Hematopoietic multipotent progenitor cell treated with erythropoietin and hydrocortisone succinate and interleukin-3 and kit ligand, for 15 days (in vitro differentiated cells): ENCODE data around the gene SPTBN1.

Source experiments
- DNase-seq: peaks from one replicate; pipeline ENCODE4 v3.0.0-alpha.2; 2015; ENCODE audit warnings: low spot score

The SPTBN1 gene

GRCh38 chr2:54591551-54591950 is 135.4 kb downstream of the SPTBN1 start:
- no peak for DNase-seq

GRCh38 chr2:54593249-54593648 is 137.1 kb downstream of the SPTBN1 start:
- DNase-seq: no peak

DNA sequence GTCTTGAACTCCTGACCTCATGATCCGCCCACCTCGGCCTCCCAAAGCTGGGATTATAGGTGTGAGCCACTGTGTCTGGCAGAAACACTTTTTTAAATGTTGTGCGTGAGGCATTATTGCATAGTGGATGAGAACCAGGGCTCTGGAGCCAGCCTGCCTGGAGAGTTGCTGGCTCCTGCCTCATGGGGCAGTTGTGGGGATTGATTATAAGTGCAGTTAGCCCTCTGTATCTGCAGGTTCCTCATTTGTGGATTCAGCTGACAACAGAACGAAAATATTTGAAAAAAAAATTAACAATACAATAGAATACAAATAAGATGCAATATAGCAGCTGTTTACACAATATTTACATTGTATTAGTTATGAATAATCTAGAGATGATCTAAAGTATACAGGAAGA is 137.9 kb downstream of the SPTBN1 start:
- no peak for DNase-seq

DNA sequence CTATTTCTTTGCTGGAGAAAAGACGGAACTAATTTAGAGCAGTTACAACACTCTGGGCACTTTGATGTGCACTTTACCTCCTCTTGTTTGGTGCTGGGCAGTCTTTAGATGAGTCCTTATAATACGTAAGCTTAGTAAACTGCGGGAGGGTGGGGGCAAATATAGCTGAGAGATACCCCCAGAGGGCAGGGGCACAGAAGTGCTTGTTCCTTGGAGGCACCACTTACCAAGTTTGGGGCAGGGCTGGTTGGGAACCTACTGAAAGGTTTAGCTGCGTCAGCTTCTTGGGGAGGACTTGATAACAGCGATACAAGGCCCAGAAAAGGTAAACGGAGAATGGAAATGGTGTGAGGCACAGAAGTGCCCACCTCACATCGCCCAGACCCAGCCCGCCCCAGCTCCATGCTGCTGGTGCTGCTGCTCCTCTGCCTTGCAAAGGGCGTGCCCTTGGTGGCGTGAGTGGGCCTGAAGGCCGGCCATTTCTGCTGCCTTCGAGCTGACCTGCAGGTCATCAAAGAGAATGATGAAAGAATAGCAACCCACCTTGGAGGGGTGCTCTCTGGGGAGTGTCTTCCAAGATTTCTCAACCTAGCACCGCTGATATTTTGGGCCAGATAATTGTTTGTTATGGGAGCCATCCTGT is 139.2 kb downstream of the SPTBN1 start:
- no peak for DNase-seq

DNA sequence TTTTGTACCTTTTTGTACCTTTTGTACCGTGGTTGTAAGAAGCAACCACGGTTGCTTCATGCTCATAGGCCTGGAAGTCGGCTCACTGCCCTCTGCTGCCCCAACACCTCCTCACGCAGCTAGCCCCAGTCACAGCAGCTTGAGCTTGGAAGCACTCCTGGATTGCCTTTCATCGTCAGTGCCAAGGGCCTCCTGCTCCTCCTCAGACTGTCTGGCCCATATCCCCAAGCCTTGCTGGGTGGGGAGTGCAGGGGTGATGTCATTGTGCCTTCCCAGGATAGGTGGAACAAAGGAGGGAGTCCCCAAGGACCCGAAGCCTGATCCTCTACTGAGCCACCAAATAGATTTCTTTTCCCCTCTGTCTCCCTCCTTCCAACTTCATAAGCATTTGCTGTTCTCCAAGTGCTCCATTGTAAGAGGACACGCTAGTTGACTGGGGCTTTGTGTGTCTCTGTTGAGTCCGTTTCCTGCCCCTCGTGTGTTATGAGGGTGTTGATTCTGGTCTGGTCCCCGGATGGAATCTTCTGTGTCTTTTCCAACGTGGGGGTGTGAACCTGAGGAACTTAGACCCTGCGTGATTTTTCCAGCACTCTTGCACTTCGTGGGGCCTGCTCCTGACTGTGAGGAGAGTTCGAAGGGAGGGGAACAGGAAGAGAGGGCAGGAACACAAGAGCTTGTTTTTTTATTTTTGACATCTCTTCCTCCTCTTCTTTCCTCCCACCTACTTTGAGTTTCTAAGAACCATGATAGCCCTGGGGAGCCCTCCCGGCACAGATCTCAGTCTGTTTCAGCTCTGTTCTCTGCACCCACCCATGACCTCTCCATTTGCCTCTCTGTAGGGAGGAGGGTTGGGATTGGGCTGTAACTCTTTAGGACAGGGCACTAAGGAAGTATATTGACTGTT is 140.1 kb downstream of the SPTBN1 start:
- no peak for DNase-seq

- DNase-seq: peak; percentile 29
These were observed 141.2 kb downstream of the SPTBN1 start for GRCh38 chr2:54597153-54597848.

- no peak for DNase-seq
These were observed 142.5 kb downstream of the SPTBN1 start for GRCh38 chr2:54598347-54599325.

DNA sequence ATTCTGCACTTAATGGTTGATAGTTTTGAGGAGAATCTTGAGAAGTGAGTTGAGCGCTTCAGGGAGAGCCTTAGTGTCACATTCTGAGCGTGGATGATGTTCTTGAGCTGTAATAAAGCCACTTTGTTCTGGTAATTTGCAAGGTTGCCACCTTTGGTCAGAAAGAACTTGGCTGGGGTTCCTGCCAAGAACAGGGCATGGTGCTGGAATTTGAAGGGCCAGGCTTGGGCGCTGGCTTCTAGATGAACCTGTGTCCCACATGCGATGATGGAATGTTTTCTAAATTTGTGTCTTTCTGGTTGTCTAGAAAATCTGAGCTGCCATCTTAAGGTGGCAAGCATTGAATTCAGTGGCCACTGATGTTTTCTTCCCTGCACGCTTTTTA is 143.2 kb downstream of the SPTBN1 start:
- DNase-seq: no peak

DNA sequence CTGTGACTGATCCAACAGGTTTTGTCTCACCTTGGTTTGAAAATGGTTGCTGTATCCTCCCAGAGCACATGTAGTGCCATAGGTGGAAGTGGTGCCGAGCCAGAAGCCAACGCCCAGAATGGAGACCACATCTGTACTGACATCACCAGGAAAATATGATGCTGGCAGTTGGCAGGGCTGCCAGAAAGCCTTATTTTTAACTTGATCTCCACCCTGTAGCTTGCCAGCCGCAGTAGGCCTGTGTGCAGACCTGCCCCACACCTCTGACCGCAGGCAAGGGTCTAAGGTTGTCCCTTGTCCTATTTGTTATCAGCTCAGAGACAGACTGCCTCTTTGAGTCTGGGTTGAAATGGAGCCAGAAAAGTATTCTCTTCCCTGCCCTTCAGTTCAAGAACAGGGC is 143.8 kb downstream of the SPTBN1 start:
- peak; percentile 60 for DNase-seq

DNA sequence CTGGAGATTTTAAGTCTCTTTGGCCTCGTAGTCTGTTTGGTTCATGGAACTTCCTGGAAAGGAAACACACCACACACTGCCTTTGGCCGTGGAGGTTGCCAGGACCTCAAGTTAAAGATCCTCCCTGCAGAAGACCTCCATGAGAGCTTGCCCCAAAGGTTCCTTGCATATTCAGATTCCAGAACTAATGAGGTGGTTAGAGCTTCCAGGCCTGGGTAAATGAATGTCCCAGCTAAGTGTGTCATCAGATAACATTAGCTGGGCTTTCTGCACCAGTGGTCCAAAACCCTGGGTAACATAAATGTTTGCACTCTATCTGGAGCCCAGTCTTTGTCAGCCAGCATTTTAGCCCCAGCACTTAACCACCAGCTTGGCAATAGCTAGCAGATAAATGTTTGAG is 145.2 kb downstream of the SPTBN1 start:
- DNase-seq: no peak

GRCh38 chr2:54602736-54603322 is 146.7 kb downstream of the SPTBN1 start:
- no peak for DNase-seq

DNA sequence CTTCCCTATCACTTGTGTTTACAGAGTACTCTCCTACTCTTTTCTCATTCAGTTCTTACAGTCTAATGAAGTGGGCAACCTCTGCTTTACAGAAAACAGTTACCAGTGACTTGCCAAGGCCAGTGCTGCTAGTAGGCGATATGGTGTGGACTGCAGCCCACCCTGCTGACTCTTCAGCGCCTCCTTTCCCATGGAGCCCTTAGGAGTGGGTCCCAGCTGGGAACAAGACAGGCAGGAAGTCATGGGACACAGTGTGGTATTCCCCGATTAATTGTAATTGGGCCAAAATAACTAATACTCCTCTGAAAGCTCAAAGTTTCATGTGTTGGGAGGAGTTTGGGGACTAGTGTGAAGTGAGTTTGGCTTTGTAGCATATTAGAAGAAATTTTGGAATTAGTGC is 147.2 kb downstream of the SPTBN1 start:
- no peak for DNase-seq

DNA sequence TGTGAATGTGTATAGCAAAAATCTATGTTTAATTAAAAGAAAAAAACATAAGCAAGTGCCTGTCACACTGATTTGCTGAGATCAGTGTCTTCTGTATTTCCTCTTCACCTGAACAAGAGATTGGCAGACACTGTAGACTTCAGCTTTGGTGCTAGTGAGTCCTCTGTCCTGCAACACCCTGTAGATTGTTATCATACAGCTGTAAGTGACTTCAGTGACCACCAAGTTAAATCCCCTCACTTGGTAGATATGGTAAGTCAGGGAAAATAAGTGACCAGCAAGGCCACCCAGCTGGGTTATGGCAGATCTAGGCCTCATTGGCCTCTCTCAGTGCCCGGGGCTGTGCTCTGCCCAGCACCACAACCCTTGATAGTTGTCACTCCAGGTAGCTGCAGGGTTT is 147.7 kb downstream of the SPTBN1 start:
- DNase-seq: no peak

- peak; percentile 11 for DNase-seq
These were observed 148.7 kb downstream of the SPTBN1 start for GRCh38 chr2:54604871-54605270.

- DNase-seq: no peak
These were observed 149.7 kb downstream of the SPTBN1 start for GRCh38 chr2:54605836-54606235.

DNA sequence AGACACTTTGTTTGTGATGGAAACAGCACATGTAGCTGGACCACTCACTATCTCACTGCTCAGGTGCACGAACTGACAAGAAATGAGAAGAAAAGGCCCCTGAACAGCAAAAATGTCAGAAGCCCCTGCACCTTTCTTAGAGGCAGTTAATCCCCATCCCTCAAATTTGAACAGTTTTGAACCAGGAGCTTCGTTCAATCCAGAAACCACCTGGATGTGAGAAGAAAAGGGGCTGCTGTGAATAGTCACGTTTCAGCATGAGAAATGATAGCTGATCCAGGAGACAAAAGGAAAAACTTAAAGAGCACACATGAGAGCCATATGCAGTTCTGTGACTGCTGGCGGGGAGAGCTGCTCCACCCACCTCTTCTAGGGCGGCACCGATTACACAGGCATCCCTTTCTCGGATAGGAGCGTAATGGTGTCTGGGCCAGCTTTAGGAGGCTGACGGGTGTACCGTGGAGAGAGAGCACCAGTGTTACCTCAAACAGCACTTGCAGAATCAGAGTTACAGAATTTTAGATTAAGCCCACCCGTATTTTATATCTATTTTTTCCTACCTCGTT is 150.3 kb downstream of the SPTBN1 start:
- DNase-seq: no peak

GRCh38 chr2:54608224-54608623 is 152.1 kb downstream of the SPTBN1 start:
- DNase-seq: no peak

- DNase-seq: no peak
These were observed 153.1 kb downstream of the SPTBN1 start for GRCh38 chr2:54609241-54609640.

DNA sequence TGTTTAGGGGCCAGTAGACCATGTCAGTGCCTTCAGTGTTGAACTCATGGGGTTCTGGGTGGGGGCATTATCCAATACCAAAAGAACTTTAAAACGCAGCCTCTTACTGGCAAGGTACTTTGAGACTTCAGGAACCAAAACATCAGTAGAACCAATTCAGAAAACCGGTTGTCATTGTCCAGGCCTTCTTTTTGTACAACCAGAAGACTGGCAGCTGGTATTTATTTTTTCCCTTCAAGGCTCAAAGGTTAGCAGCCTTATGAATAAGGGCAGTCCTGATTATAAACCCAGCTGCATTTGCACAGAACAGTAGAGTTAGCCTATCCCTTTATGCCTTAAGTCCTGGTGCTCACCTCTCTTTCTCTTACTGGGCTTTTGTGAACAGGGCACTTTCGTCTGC is 153.5 kb downstream of the SPTBN1 start:
- no peak for DNase-seq

DNA sequence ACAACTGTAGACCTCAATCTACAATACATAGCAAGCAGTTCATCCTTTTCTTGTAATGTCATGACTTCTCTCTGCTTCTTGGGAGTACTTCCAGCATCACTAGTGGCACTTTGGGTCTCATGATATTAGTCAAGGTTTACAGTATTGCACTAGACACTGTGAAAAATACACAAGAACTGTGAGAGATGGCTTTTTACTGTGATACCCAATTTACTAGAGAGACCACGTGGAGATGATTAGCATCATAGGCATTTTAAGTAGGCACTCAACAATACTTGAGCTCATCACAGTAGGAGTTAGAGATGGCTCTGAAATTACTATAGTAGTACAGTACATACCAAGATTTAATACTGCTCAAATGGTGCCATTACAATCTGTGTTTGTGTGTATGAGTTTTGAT is 154.6 kb downstream of the SPTBN1 start:
- no peak for DNase-seq
